Trophoblast cell (in vitro differentiated cells and primary cell): ENCODE measurements around the gene GNL2.
"Not testable (repeated sequence)": the region's sequence is repeated elsewhere in the genome, so short reads cannot be mapped to it uniquely, and the experiment has no call there.

ENCODE experiments used
- DNase-seq, 2 donors: peaks; one replicate each; pipeline ENCODE4 v3.0.0-alpha.2; 2016
- H2AFZ ChIP-seq: 2 replicates; pipeline ENCODE4 v1.6.1; 2013; ENCODE audit warnings: low read length, moderate library complexity, mild to moderate bottlenecking; ENCODE audit not compliant: insufficient read depth, poor library complexity
- H2AK5ac ChIP-seq: 2 replicates; pipeline ENCODE4 v1.6.1; 2013; ENCODE audit warnings: mild to moderate bottlenecking, low read length
- H2BK120ac ChIP-seq: 2 replicates; pipeline ENCODE4 v1.6.1; 2013; ENCODE audit warnings: low read length, mild to moderate bottlenecking, moderate library complexity; ENCODE audit not compliant: insufficient read depth, poor library complexity
- H2BK12ac ChIP-seq: 2 replicates; pipeline ENCODE4 v1.6.1; 2013; ENCODE audit warnings: mild to moderate bottlenecking, low read length, moderate library complexity
- H2BK5ac ChIP-seq: 2 replicates; pipeline ENCODE4 v1.6.1; 2013; ENCODE audit warnings: low read length, low read depth, moderate library complexity, mild to moderate bottlenecking; ENCODE audit not compliant: poor library complexity
- H3K14ac ChIP-seq: 2 replicates; pipeline ENCODE4 v1.6.1; 2013; ENCODE audit warnings: mild to moderate bottlenecking, low read length
- H3K18ac ChIP-seq: 2 replicates; pipeline ENCODE4 v1.6.1; 2013; ENCODE audit warnings: mild to moderate bottlenecking, low read length
- H3K23ac ChIP-seq: 2 replicates; pipeline ENCODE4 v1.6.1; 2013; ENCODE audit warnings: low read length
- H3K27ac ChIP-seq: 2 replicates; pipeline ENCODE4 v1.5.1; 2013; ENCODE audit warnings: low read depth, mild to moderate bottlenecking, inconsistent platforms, low read length, moderate library complexity
- H3K27me3 ChIP-seq: 2 replicates; pipeline ENCODE4 v1.6.1; 2013; ENCODE audit warnings: inconsistent platforms, mild to moderate bottlenecking, low read length, moderate library complexity; ENCODE audit not compliant: insufficient read depth
- H3K36me3 ChIP-seq, 2 experiments: 1 replicate in 1 of 2; 2 replicates in 1 of 2; pipeline ENCODE4 v1.6.1; 2013; ENCODE audit warnings: low read length in 2 of 2, mild to moderate bottlenecking in 2 of 2, moderate library complexity in 1 of 2; ENCODE audit not compliant: insufficient read depth in 2 of 2, control insufficient read depth in 1 of 2
- H3K4ac ChIP-seq: 2 replicates; pipeline ENCODE4 v1.6.1; 2013; ENCODE audit warnings: low read depth, mild to moderate bottlenecking, low read length, moderate library complexity
- H3K4me1 ChIP-seq, 2 experiments: 1 replicate in 1 of 2; 2 replicates in 1 of 2; pipeline ENCODE4 v1.6.1; 2013; ENCODE audit warnings: low read length in 2 of 2, mild to moderate bottlenecking in 2 of 2, moderate library complexity in 1 of 2; ENCODE audit not compliant: insufficient read depth in 2 of 2, control insufficient read depth in 1 of 2
- H3K4me2 ChIP-seq: 2 replicates; pipeline ENCODE4 v1.6.1; 2013; ENCODE audit warnings: inconsistent platforms, mild to moderate bottlenecking, low read length, moderate library complexity
- H3K4me3 ChIP-seq: 2 replicates; pipeline ENCODE4 v1.5.1; 2013; ENCODE audit warnings: mild to moderate bottlenecking, low read depth, low read length, inconsistent platforms
- H3K79me1 ChIP-seq: one replicate; pipeline ENCODE4 v1.6.1; 2013; ENCODE audit warnings: low read length
- H3K79me2 ChIP-seq: 2 replicates; pipeline ENCODE4 v1.6.1; 2013; ENCODE audit warnings: low read length, mild to moderate bottlenecking; ENCODE audit not compliant: control insufficient read depth, insufficient read depth, poor library complexity
- H3K9ac ChIP-seq: 2 replicates; pipeline ENCODE4 v1.6.1; 2013; ENCODE audit warnings: mild to moderate bottlenecking, low read length
- H3K9me3 ChIP-seq: 2 replicates; pipeline ENCODE4 v1.6.1; 2013; ENCODE audit warnings: low read depth, mild to moderate bottlenecking, control low read depth, inconsistent platforms, low read length; ENCODE audit not compliant: insufficient read depth
- H4K12ac ChIP-seq: 2 replicates; pipeline ENCODE4 v1.6.1; 2013; ENCODE audit warnings: low read depth, mild to moderate bottlenecking, low read length, moderate library complexity
- H4K8ac ChIP-seq: 2 replicates; pipeline ENCODE4 v1.6.1; 2013; ENCODE audit warnings: low read depth, mild to moderate bottlenecking, low read length, moderate library complexity
- H4K91ac ChIP-seq: one replicate; pipeline ENCODE4 v1.6.1; 2013; ENCODE audit warnings: low read depth, mild to moderate bottlenecking, low read length, moderate library complexity
- WGBS: extraction: QIAGEN DNeasy Blood & Tissue Kit; methylation state at CpG from one replicate; pipeline ENCODE4 v1.1.7; 2013; ENCODE audit warnings: missing lambda C conversion rate; ENCODE audit not compliant: insufficient read length, insufficient coverage; ENCODE audit errors: extremely low coverage; 5-methylcytosine and 5-hydroxymethylcytosine counted together

GNL2 gene

DNA sequence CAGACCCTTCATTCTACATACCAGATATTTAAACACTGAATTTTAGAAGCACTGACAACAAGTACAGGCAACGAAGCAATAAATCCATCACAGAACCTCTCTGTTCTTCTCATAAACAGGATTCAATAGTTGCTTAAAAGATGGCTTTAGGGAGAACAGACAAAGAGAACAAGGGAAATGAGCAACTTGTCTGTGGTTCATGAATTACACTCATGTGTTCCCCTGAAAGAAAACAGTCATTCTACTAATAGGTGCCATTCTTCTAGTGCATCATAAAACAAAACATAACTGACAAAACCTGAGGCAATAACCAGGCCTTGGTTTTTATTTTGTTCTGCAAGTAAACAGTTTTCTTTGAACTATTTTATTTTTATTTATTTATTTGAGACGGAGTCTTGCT, 6.8 kb downstream of the GNL2 start:
- no peak overlapping the region for H3K27ac ChIP-seq
- no peaks in the 10 kb centered on the region for H3K79me2 ChIP-seq
- no peaks in the 10 kb centered on the region for H3K4me1 ChIP-seq
- H4K12ac ChIP-seq, result no peak overlapping the region
- WGBS, result no CpG with 5 or more reads among the region's 2 CpGs
- DNase-seq, result no peak
- H2BK120ac ChIP-seq, result no peak overlapping the region
- no peak overlapping the region for H3K9ac ChIP-seq
- H3K36me3 ChIP-seq, result peaks cover 22 to 45% of the 10 kb centered on the region in 2 experiments
- no peak overlapping the region for H2AFZ ChIP-seq
- no peak overlapping the region for H3K4me3 ChIP-seq
- H3K9me3 ChIP-seq, result no peaks in the 10 kb centered on the region
- H3K14ac ChIP-seq, result no peak overlapping the region
- no peak overlapping the region for H3K4ac ChIP-seq
- H3K18ac ChIP-seq, result no peak overlapping the region
- H2BK5ac ChIP-seq, result no peak overlapping the region
- H2BK12ac ChIP-seq, result no peak overlapping the region
- no peak overlapping the region for H4K91ac ChIP-seq
- no peak overlapping the region for H2AK5ac ChIP-seq
- no peak overlapping the region for H4K8ac ChIP-seq
- H3K79me1 ChIP-seq, result no peaks in the 10 kb centered on the region
- no peak overlapping the region for H3K23ac ChIP-seq
- H3K27me3 ChIP-seq, result no peaks in the 10 kb centered on the region
- no peak overlapping the region for H3K4me2 ChIP-seq

- not testable (repeated sequence) for H3K18ac ChIP-seq, H3K4ac ChIP-seq, H2BK5ac ChIP-seq, H2BK120ac ChIP-seq, H3K4me3 ChIP-seq, H3K27ac ChIP-seq, H3K4me1 ChIP-seq, H3K27me3 ChIP-seq, H3K9me3 ChIP-seq, H3K9ac ChIP-seq, H2AK5ac ChIP-seq, H4K12ac ChIP-seq, H3K14ac ChIP-seq, H3K79me1 ChIP-seq, H4K91ac ChIP-seq, H3K4me2 ChIP-seq, H2BK12ac ChIP-seq, DNase-seq, H3K23ac ChIP-seq, H2AFZ ChIP-seq, H3K79me2 ChIP-seq, H4K8ac ChIP-seq
- peaks cover 31 to 41% of the 10 kb centered on the region in 2 experiments for H3K36me3 ChIP-seq
- WGBS, result no CpG with 5 or more reads among the region's 4 CpGs
Observed at GRCh38 chr1:37584544-37584943, 11.2 kb downstream of the GNL2 start.

- WGBS, result no CpG with 5 or more reads among the region's 5 CpGs
Observed at GRCh38 chr1:37575692-37576091, 20.0 kb downstream of the GNL2 start.

GRCh38 chr1:37574834-37575480, 20.8 kb downstream of the GNL2 start:
- Histone ChIP-seq H3K4me2 (no peak overlapping the region), H3K36me3 (peaks cover 27 to 65% of the 10 kb centered on the region in 2 experiments)
- WGBS, result no CpG with 5 or more reads among the region's 7 CpGs

More at GRCh38 chr1:37575692-37576091, 20.0 kb downstream of the GNL2 start:
- no peak overlapping the region for H3K4me2 ChIP-seq
- no peak overlapping the region for H2AFZ ChIP-seq
- no peak overlapping the region for H2AK5ac ChIP-seq
- no peak overlapping the region for H3K4me3 ChIP-seq
- H2BK120ac ChIP-seq, result no peak overlapping the region
- no peaks in the 10 kb centered on the region for H3K4me1 ChIP-seq
- H3K9me3 ChIP-seq, result no peaks in the 10 kb centered on the region
- H3K79me1 ChIP-seq, result no peaks in the 10 kb centered on the region
- DNase-seq, result no peak
- no peak overlapping the region for H3K14ac ChIP-seq
- H2BK12ac ChIP-seq, result no peak overlapping the region
- H3K36me3 ChIP-seq, result peaks cover 29 to 65% of the 10 kb centered on the region in 2 experiments
- no peak overlapping the region for H4K91ac ChIP-seq
- H3K23ac ChIP-seq, result no peak overlapping the region
- no peak overlapping the region for H3K4ac ChIP-seq
- H4K8ac ChIP-seq, result no peak overlapping the region
- no peak overlapping the region for H2BK5ac ChIP-seq
- no peak overlapping the region for H3K27ac ChIP-seq
- no peaks in the 10 kb centered on the region for H3K27me3 ChIP-seq
- no peak overlapping the region for H3K18ac ChIP-seq
- H3K79me2 ChIP-seq, result no peaks in the 10 kb centered on the region
- no peak overlapping the region for H4K12ac ChIP-seq
- H3K9ac ChIP-seq, result no peak overlapping the region

More at GRCh38 chr1:37574834-37575480, 20.8 kb downstream of the GNL2 start:
- no peaks in the 10 kb centered on the region for H3K79me2 ChIP-seq
- no peak overlapping the region for H2AK5ac ChIP-seq
- H3K4me1 ChIP-seq, result no peaks in the 10 kb centered on the region
- no peaks in the 10 kb centered on the region for H3K27me3 ChIP-seq
- H4K8ac ChIP-seq, result no peak overlapping the region
- H4K12ac ChIP-seq, result no peak overlapping the region
- no peak overlapping the region for H2BK5ac ChIP-seq
- no peak overlapping the region for H3K4me3 ChIP-seq
- no peak overlapping the region for H3K18ac ChIP-seq
- H3K79me1 ChIP-seq, result no peaks in the 10 kb centered on the region
- H3K9ac ChIP-seq, result no peak overlapping the region
- no peak overlapping the region for H4K91ac ChIP-seq
- no peaks in the 10 kb centered on the region for H3K9me3 ChIP-seq
- no peak overlapping the region for H3K14ac ChIP-seq
- no peak overlapping the region for H2BK12ac ChIP-seq
- H2BK120ac ChIP-seq, result no peak overlapping the region
- no peak overlapping the region for H3K4ac ChIP-seq
- no peak for DNase-seq
- no peak overlapping the region for H3K27ac ChIP-seq
- no peak overlapping the region for H3K23ac ChIP-seq
- no peak overlapping the region for H2AFZ ChIP-seq
